SU-DHL-6 (cell line): ENCODE measurements around the gene ELL2.

ENCODE experiments used
- H2AFZ ChIP-seq: fragments of 200-600 bp; sonication (generic); 2 replicates; pipeline ENCODE4 v1.6.1; 2014; ENCODE audit warnings: low read depth, mild to moderate bottlenecking, moderate library complexity, mixed read lengths, antibody characterized with exemption, low read length; ENCODE audit not compliant: severe bottlenecking
- H3F3A ChIP-seq: fragments of 200-600 bp; shearing (Covaris generic); 2 replicates; pipeline ENCODE4 v1.6.0; 2016; ENCODE audit warnings: antibody characterized with exemption, mild to moderate bottlenecking; ENCODE audit not compliant: insufficient read depth
- H3K27ac ChIP-seq: fragments of 200-600 bp; sonication (generic); 2 replicates; pipeline ENCODE4 v1.5.1; 2016; ENCODE audit warnings: low read depth, mild to moderate bottlenecking, low read length, moderate library complexity, mixed read lengths
- H3K27me3 ChIP-seq: fragments of 200-600 bp; sonication (generic), shearing (Covaris generic); 2 replicates; pipeline ENCODE4 v1.6.0; 2014; ENCODE audit warnings: mild to moderate bottlenecking, low read length
- H3K36me3 ChIP-seq: fragments of 200-600 bp; sonication (generic); 2 replicates; pipeline ENCODE4 v1.6.1; 2014; ENCODE audit warnings: mild to moderate bottlenecking, low read length, mixed read lengths
- H3K4me2 ChIP-seq: fragments of 300-600, 200-600 bp; shearing (Covaris generic), sonication (generic); 2 replicates; pipeline ENCODE4 v1.6.0; 2014; ENCODE audit warnings: low read length, low read depth, mild to moderate bottlenecking; ENCODE audit not compliant: poor library complexity, severe bottlenecking
- H3K4me3 ChIP-seq: fragments of 200-600 bp; sonication (generic); 2 replicates; pipeline ENCODE4 v1.5.1; 2014; ENCODE audit warnings: antibody characterized with exemption, low read length, mild to moderate bottlenecking, mixed read lengths; ENCODE audit not compliant: insufficient read depth, poor library complexity, severe bottlenecking
- H3K79me2 ChIP-seq: fragments of 200-600 bp; sonication (generic); 2 replicates; pipeline ENCODE4 v1.6.1; 2014; ENCODE audit warnings: mild to moderate bottlenecking, low read length, moderate library complexity; ENCODE audit not compliant: insufficient read depth
- H3K9ac ChIP-seq: fragments of 200-600 bp; sonication (generic); 2 replicates; pipeline ENCODE4 v1.7.0; 2014; ENCODE audit warnings: mild to moderate bottlenecking, low read length
- H3K9me2 ChIP-seq: fragments of 200-600 bp; sonication (generic); replicated peaks from 2 replicates; pipeline ENCODE4 v1.6.1; 2014; ENCODE audit warnings: low read length; ENCODE audit not compliant: insufficient read depth
- H3K9me3 ChIP-seq: fragments of 200-600 bp; sonication (generic); 2 replicates; pipeline ENCODE4 v1.6.1; 2014; ENCODE audit warnings: low read length, mixed read lengths; ENCODE audit not compliant: insufficient read depth
- H4K20me1 ChIP-seq: fragments of 200-600 bp; sonication (generic); 2 replicates; pipeline ENCODE4 v1.6.1; 2014; ENCODE audit warnings: low read depth, mild to moderate bottlenecking, antibody characterized with exemption, low read length, moderate library complexity, mixed read lengths
- EZH2phosphoT487 ChIP-seq: fragments of 200-600 bp; sonication (generic), shearing (Covaris generic); conservative IDR thresholded peaks from 2 replicates; pipeline ENCODE4 v1.6.1; 2018; ENCODE audit warnings: mild to moderate bottlenecking, antibody characterized with exemption, low read length, moderate library complexity, mixed read lengths
- TF ChIP-seq, protein P1 (sequence below): fragments of 200-600 bp; sonication (generic); IDR thresholded peaks from one replicate; pipeline ENCODE4 v1.5.1; 2017; ENCODE audit warnings: antibody characterized with exemption, mild to moderate bottlenecking, low read length, moderate library complexity; ENCODE audit not compliant: insufficient read depth, poor library complexity, severe bottlenecking

The ELL2 gene

GRCh38 chr5:95921501-95921900 is 40.1 kb downstream of the ELL2 start:
- no peaks in the 10 kb centered on the region for H3K27me3 ChIP-seq
- H3K4me2 ChIP-seq = no peak overlapping the region
- H2AFZ ChIP-seq = no peak overlapping the region
- H3F3A ChIP-seq = no peaks in the 10 kb centered on the region
- H3K9ac ChIP-seq = no peak overlapping the region
- H3K9me3 ChIP-seq = no peaks in the 10 kb centered on the region
- no peaks in the 10 kb centered on the region for H3K9me2 ChIP-seq
- no peak overlapping the region for H3K4me3 ChIP-seq
- TF ChIP-seq, protein P1, sequence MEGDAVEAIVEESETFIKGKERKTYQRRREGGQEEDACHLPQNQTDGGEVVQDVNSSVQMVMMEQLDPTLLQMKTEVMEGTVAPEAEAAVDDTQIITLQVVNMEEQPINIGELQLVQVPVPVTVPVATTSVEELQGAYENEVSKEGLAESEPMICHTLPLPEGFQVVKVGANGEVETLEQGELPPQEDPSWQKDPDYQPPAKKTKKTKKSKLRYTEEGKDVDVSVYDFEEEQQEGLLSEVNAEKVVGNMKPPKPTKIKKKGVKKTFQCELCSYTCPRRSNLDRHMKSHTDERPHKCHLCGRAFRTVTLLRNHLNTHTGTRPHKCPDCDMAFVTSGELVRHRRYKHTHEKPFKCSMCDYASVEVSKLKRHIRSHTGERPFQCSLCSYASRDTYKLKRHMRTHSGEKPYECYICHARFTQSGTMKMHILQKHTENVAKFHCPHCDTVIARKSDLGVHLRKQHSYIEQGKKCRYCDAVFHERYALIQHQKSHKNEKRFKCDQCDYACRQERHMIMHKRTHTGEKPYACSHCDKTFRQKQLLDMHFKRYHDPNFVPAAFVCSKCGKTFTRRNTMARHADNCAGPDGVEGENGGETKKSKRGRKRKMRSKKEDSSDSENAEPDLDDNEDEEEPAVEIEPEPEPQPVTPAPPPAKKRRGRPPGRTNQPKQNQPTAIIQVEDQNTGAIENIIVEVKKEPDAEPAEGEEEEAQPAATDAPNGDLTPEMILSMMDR = no peak
- TF ChIP-seq EZH2phosphoT487 = no peak
- H4K20me1 ChIP-seq = no peaks in the 10 kb centered on the region
- no peak overlapping the region for H3K27ac ChIP-seq
- no peaks in the 10 kb centered on the region for H3K36me3 ChIP-seq
- H3K79me2 ChIP-seq = no peaks in the 10 kb centered on the region

DNA sequence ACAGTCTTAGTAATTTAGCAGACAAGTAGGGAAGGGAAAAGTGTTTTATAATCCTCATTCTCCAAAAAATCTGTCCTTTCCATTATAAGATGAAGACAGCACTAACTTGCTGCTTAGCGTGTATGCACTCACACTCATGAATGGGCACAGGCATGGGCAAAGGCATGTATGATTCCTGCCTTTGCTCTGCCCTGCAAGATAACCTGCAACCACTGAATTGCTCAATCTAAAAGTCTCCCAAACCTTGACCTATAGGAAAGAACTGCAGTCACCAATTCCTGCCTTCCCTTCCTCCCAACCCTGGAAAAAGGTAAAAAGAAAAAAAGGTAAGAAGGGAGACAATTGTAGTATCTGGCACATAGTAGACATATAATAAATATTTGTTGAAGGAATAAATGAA is 40.8 kb downstream of the ELL2 start:
- Histone ChIP-seq H3K4me3 (no peak overlapping the region), H3K4me2 (no peak overlapping the region), H3K27me3 (no peaks in the 10 kb centered on the region), H2AFZ (no peak overlapping the region), H3K36me3 (no peaks in the 10 kb centered on the region), H3K9me3 (no peaks in the 10 kb centered on the region), H3K79me2 (no peaks in the 10 kb centered on the region), H3K27ac (no peak overlapping the region), H4K20me1 (no peaks in the 10 kb centered on the region), H3K9me2 (no peaks in the 10 kb centered on the region), H3F3A (no peaks in the 10 kb centered on the region), H3K9ac (no peak overlapping the region)
- TF ChIP-seq, protein P1 = no peak
- no peak for TF ChIP-seq EZH2phosphoT487

DNA sequence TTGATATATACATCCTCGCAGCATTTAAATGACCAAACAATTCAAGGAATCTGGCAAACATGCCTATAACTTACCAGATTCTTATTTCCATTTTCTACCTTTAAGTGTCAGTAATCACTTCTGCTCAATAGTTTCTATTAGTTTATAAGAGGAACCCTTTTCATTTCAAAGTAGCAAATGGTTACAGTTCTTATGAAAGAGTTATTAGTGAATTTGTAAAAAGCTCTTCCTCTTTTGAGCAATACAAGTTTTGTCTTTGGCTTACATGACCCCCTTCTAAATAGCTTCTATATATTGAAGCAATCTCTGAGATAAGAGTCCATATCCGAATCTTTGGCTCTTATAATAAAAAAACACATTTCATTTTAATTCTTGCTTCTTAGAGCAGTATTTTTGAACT is 42.0 kb downstream of the ELL2 start:
- Histone ChIP-seq H4K20me1 (no peaks in the 10 kb centered on the region), H3K27me3 (no peaks in the 10 kb centered on the region), H2AFZ (no peak overlapping the region), H3K36me3 (no peaks in the 10 kb centered on the region), H3K9me2 (no peaks in the 10 kb centered on the region), H3K4me3 (no peak overlapping the region), H3K79me2 (no peaks in the 10 kb centered on the region), H3K27ac (no peak overlapping the region), H3K9ac (no peak overlapping the region), H3K4me2 (no peak overlapping the region), H3F3A (no peaks in the 10 kb centered on the region), H3K9me3 (no peaks in the 10 kb centered on the region)
- TF ChIP-seq EZH2phosphoT487 = no peak
- TF ChIP-seq, protein P1 = no peak
